ENCODE results near the gene KRT79. TPM values are rescaled to one million over a fixed set of nuclear protein-coding genes. Genes with fewer than 3 reads are reported as not detected.

The KRT79 gene
- total RNA-seq, 3 donors from 2014 or later: not detected

DNA sequence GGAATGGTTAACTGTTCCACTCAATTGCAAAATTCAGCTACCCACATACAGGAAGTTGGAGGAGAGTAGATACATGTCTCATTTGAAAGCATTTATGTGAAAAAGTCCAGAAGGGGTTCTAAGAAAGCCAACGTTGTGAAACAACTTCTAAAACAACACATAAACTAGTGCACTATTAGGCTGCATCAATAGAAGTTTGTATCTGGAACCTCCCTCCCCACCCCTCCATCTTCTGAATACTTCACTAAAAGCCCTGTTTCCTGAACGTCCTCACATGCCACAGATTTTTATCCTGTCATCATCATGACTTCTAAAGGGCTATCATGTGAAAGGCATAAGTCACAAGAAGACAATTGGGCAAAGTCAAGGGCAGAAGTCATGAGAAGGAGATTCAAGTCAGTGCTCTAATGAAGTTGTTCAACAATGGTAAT lies 5.5 kb downstream of the KRT79 start:
- no peaks in the 10 kb centered on the region for H3K9me3 ChIP-seq
- no peak overlapping the region for H3K4me3 ChIP-seq
- no peaks in the 10 kb centered on the region for H3K4me1 ChIP-seq (ENCODE audit: low read depth)
- no peaks in the 10 kb centered on the region for H3K36me3 ChIP-seq (ENCODE audit: low read depth)
- no peak for DNase-seq
- intact Hi-C loops (cut with DNase I, micrococcal nuclease): no loop called here
- TF ChIP-seq, protein P1, sequence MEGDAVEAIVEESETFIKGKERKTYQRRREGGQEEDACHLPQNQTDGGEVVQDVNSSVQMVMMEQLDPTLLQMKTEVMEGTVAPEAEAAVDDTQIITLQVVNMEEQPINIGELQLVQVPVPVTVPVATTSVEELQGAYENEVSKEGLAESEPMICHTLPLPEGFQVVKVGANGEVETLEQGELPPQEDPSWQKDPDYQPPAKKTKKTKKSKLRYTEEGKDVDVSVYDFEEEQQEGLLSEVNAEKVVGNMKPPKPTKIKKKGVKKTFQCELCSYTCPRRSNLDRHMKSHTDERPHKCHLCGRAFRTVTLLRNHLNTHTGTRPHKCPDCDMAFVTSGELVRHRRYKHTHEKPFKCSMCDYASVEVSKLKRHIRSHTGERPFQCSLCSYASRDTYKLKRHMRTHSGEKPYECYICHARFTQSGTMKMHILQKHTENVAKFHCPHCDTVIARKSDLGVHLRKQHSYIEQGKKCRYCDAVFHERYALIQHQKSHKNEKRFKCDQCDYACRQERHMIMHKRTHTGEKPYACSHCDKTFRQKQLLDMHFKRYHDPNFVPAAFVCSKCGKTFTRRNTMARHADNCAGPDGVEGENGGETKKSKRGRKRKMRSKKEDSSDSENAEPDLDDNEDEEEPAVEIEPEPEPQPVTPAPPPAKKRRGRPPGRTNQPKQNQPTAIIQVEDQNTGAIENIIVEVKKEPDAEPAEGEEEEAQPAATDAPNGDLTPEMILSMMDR (IDR thresholded peaks at IDR 0.05): no peak
- no peak for ATAC-seq

DNA sequence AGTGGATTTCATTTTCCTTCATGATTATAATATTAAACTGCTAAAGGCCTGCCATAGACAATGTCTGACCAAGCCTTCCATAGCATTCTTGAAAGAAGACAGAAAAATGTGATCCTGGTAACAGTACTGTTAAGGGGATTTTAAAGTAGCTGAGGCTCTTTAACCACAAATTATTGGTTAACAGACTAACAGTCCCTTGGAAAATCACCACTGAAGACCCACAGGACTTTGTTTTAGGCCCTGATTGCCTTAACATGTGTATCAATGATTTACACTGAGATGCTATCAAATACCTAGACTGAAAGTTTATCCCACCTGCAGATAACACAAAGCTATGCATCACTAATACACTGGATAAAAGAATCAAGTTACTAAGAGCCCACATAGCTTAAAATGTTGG lies 6.0 kb downstream of the KRT79 start:
- intact Hi-C loops (cut with DNase I, micrococcal nuclease): no loop called here
- Histone ChIP-seq H3K36me3 (ENCODE audit: low read depth) (no peaks in the 10 kb centered on the region), H3K4me3 (no peak overlapping the region), H3K4me1 (ENCODE audit: low read depth) (no peaks in the 10 kb centered on the region), H3K9me3 (no peaks in the 10 kb centered on the region)
- TF ChIP-seq, protein P1 (IDR thresholded peaks at IDR 0.05): no peak
- DNase-seq (no peak), ATAC-seq (no peak)

DNA sequence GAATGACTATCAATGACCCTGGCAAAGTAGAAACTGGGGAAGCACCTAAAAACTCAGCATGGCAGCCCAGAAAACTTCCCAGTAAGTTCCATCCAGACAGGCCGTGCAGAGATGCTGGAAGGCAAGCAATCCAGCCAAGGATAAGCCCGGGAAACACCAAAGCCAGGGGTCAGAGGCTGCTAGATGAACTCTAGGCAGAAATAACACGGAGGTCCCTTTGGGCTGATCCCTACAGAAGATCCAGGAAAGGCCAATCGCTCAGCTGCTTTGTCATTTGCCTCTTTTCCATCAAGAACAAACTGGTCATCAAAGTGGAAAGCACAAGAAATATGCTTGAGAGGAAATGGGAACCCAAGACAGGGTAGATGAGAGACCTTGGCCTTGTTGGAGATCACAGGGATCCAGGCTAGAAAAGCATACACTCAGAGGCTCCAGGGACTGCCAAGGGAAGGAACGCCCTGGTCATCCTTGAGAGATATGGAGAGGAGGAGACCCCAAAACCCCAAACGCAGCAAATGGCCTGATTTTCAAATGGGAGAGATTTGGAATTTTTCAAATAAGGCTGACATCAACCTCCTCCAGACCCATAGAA lies 6.5 kb downstream of the KRT79 start:
- intact Hi-C loops (cut with DNase I, micrococcal nuclease): no loop called here
- TF ChIP-seq, protein P1 (IDR thresholded peaks at IDR 0.05): no peak

DNA sequence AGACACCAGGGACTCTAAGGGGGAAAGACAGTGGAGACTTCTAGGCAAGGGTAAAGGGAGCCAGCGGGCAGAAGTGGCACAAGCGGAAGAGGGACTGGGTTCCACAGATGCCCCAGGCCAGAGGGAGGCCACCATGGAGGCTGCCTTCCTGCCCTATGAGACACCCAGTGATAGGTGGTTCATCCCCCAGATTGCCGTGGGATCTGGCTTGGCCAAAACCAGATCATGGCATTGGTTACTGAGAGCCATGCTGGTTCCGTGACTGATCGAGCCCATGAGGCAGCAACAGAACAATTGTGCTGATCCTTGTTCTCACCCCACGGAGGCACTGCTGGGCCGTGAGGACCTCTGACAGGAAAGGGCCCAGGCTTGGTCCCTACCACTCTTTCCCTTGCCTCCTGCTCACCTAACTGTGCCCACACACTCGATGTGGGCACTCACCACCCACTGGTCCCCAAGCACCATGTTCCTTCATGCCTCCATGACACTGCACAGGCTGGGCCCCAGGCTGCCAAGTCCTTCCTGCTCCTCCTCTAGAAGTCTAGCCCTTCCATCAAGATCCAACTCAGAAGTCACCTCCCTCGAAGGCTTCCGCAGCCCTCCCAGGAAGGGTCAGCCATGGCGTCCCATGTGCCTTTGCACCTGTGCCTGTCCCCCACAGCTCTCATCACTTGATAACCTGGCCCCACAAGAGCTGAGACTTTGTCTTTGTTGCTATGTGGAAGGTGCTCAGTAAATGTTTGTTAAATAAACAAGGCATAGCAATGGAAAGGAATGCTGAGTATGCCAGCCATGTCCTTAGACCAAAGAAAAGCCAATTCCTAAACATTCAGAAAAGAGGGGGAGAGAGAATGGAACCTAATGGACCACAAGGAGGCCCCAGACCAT lies 7.3 kb downstream of the KRT79 start:
- Histone ChIP-seq H3K36me3 (ENCODE audit: low read depth) (no peaks in the 10 kb centered on the region), H3K4me3 (no peak overlapping the region), H3K9me3 (no peaks in the 10 kb centered on the region), H3K4me1 (ENCODE audit: low read depth) (no peaks in the 10 kb centered on the region)
- TF ChIP-seq, protein P1 (IDR thresholded peaks at IDR 0.05): no peak
- no peak for DNase-seq
- no peak for ATAC-seq
- intact Hi-C loops (cut with DNase I, micrococcal nuclease): no loop called here

More for the DNA sequence above, 6.5 kb downstream of the KRT79 start:
- Histone ChIP-seq H3K36me3 (ENCODE audit: low read depth) (no peaks in the 10 kb centered on the region), H3K4me1 (ENCODE audit: low read depth) (no peaks in the 10 kb centered on the region), H3K9me3 (no peaks in the 10 kb centered on the region), H3K4me3 (no peak overlapping the region)
- DNase-seq (no peak), ATAC-seq (no peak)

DNA sequence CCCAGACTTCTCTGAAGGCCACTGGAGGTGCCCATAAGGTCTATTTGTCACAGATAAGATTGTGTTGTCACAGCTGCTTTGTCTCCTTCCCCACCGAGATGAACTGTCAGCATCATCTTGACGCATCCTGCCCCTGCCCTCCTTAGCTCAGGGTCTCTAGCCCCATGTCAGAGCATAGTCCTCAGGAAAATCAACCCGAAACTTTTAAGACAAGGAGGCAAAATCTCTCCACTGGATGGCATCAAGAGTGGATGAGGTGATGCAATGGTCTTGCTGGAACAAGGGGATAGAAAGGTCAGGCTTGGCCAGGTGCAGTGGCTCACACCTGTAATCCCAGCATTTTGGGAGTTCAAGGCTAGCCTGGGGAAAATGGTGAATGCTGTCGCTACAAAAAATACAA lies 8.2 kb downstream of the KRT79 start:
- no peak overlapping the region for H3K4me3 ChIP-seq
- no peaks in the 10 kb centered on the region for H3K4me1 ChIP-seq (ENCODE audit: low read depth)
- no peaks in the 10 kb centered on the region for H3K36me3 ChIP-seq (ENCODE audit: low read depth)
- no peaks in the 10 kb centered on the region for H3K9me3 ChIP-seq
- TF ChIP-seq, protein P1 (IDR thresholded peaks at IDR 0.05): no peak
- ATAC-seq: no peak
- intact Hi-C loops (cut with DNase I, micrococcal nuclease): no loop called here
- DNase-seq: no peak

Data from mucosa of descending colon (tissue), 3 donors.